SK-N-MC (cell line): ENCODE results near the gene TLR9.

Experiments used
- DNase-seq: peaks from one replicate; pipeline ENCODE4 v3.0.0-alpha.2; 2011; ENCODE audit warnings: low read depth, low spot score
- H3K27ac ChIP-seq: fragments of 200-600 bp; sonication (generic); 2 replicates; pipeline ENCODE4 v1.5.1; 2016; ENCODE audit warnings: mixed run types
- H3K36me3 ChIP-seq: fragments of 200-600 bp; sonication (generic); 2 replicates; pipeline ENCODE4 v1.6.1; 2017; ENCODE audit warnings: antibody characterized with exemption, low read length, mixed read lengths; ENCODE audit not compliant: insufficient read depth
- H3K4me3 ChIP-seq: fragments of 200-600 bp; sonication (generic); 2 replicates; pipeline ENCODE4 v1.5.1; 2016
- H3K9ac ChIP-seq: fragments of 200-600 bp; sonication (generic); 2 replicates; pipeline ENCODE4 v1.8.0; 2017; ENCODE audit warnings: mixed run types, mixed read lengths; ENCODE audit not compliant: insufficient read length
- H3K9me3 ChIP-seq: fragments of 200-600 bp; sonication (generic); 2 replicates; pipeline ENCODE4 v1.6.1; 2017; ENCODE audit warnings: low read depth, mild to moderate bottlenecking, antibody characterized with exemption, low read length, moderate library complexity, mixed read lengths
- EZH2 ChIP-seq: fragments of 200-600 bp; sonication (generic); IDR thresholded peaks from one replicate; pipeline ENCODE4 v1.6.1; 2017; ENCODE audit warnings: antibody characterized with exemption
- FOXP2 ChIP-seq: optimal IDR thresholded peaks from 2 replicates; pipeline ENCODE3; 2011; ENCODE audit warnings: mild to moderate bottlenecking, moderate library complexity; ENCODE audit not compliant: insufficient read depth; ENCODE audit errors: extremely low read length, control extremely low read depth
- POLR2AphosphoS5 ChIP-seq: IDR thresholded peaks from 2 replicates; pipeline ENCODE4 v1.6.1; 2012; ENCODE audit warnings: mild to moderate bottlenecking, low read depth, low read length, borderline replicate concordance

The TLR9 gene

GRCh38 chr3:52218026-52218425 lies 7.4 kb downstream of the TLR9 start:
- no peak overlapping the region for H3K27ac ChIP-seq
- H3K4me3 ChIP-seq = no peak overlapping the region
- no peak for TF ChIP-seq EZH2
- TF ChIP-seq FOXP2 = no peak
- no peak for TF ChIP-seq POLR2AphosphoS5
- no peak overlapping the region for H3K9ac ChIP-seq
- H3K9me3 ChIP-seq = no peaks in the 10 kb centered on the region
- peaks cover 6% of the 10 kb centered on the region; the same call in 1 of the 2 replicates for H3K36me3 ChIP-seq
- DNase-seq = no peak

DNA sequence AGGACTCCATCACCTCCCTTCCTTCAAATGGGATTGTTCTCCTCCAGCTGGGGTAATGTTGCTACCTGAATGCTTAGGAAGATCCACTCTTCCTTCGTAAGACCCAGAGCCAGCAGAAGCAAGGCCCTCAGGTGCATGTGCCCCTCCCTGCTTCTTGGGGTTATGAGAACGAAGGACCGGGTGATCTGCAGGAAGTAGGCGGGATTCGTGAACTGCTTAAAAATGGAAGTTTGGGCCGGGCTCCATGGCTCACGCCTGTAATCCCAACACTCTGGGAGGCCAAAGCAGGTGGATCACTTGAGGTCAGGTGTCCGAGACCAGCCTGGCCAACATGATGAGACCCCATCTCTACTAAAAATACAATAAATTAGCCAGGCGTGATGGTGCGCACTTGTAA lies 8.0 kb downstream of the TLR9 start:
- DNase-seq = no peak
- no peak for TF ChIP-seq EZH2
- no peak for TF ChIP-seq POLR2AphosphoS5
- no peak for TF ChIP-seq FOXP2
- Histone ChIP-seq H3K36me3 (peaks cover 6% of the 10 kb centered on the region; the same call in 1 of the 2 replicates), H3K9ac (no peak overlapping the region), H3K9me3 (no peaks in the 10 kb centered on the region), H3K4me3 (no peak overlapping the region), H3K27ac (no peak overlapping the region)

- TF ChIP-seq POLR2AphosphoS5 = no peak; the same call in 1 of the 2 replicates
- Histone ChIP-seq H3K4me3 (no peak overlapping the region), H3K9me3 (no peaks in the 10 kb centered on the region), H3K36me3 (peaks cover 11% of the 10 kb centered on the region; the same call in 1 of the 2 replicates), H3K9ac (no peak overlapping the region), H3K27ac (no peak overlapping the region)
- no peak for DNase-seq
These were observed 8.6 kb downstream of the TLR9 start for GRCh38 chr3:52216585-52217408.

DNA sequence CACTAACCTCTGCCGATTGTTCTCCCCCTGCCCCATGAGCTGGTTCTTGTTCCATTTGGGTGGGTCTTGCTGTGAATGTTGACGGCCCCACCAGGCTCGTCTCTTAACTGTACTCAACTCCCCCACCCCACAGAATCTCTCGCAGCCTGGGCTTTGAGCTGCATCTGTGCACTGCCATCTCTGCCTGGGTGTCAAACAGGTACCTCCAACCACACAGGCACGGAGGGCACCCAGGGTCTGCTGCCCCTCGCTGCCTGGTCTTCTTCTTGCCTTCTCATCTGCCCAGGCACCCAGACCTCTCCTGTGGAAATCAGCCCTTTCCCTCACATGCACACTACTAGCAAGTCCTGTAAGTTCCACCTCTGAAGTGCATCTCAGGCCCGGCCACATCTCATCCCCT lies 10.1 kb downstream of the TLR9 start:
- TF ChIP-seq EZH2 (no peak), POLR2AphosphoS5 (no peak), FOXP2 (no peak)
- no peak for DNase-seq
- H3K36me3 ChIP-seq = peaks cover 19% of the 10 kb centered on the region; the same call in 1 of the 2 replicates

DNA sequence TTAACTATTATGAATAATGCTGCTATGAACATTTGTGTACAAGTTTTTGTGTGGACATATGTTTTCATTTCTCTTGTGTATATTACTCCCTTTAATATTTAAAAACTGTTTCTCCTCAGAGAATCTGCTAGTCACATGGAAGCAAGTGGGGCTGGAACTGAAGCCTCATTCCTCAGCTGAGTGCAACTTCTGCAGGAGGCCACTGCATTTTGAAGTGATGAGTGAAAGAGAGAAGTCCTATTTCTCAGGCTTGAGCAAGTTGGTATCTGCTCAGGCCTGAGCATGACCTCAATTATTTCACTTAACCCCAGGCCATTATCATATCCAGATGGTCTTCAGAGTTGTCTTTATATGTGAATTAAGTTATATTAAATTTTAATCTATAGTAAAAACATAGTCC lies 11.5 kb downstream of the TLR9 start:
- no peaks in the 10 kb centered on the region for H3K9me3 ChIP-seq
- peaks cover 25% of the 10 kb centered on the region; the same call in 1 of the 2 replicates for H3K36me3 ChIP-seq
- H3K27ac ChIP-seq = no peak overlapping the region
- H3K9ac ChIP-seq = no peak overlapping the region
- TF ChIP-seq POLR2AphosphoS5 = no peak
- no peak for TF ChIP-seq FOXP2
- TF ChIP-seq EZH2 = no peak
- H3K4me3 ChIP-seq = no peak overlapping the region
- DNase-seq = no peak

More for the DNA sequence above, 10.1 kb downstream of the TLR9 start:
- no peaks in the 10 kb centered on the region for H3K9me3 ChIP-seq
- H3K9ac ChIP-seq = no peak overlapping the region
- no peak overlapping the region for H3K27ac ChIP-seq
- H3K4me3 ChIP-seq = no peak overlapping the region

DNA sequence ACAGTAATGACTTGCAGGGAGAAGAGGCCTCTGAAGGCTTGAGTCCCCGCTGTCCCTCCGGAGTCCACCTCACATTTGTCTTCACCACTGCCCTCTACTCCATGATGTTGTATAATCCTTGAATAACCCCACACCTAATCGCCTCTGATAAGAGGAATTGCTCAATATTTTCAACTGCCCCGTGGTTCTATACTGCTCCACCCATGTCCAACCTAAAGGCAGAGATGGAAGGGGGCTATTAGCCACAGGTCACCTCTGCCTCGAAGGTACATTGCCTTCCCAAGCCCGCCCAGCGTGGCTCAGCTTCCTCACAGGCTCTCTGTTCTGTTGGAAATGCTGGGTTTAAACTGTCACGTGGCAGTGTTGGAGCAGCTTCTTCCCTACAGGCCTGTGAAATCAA lies 12.4 kb downstream of the TLR9 start:
- H3K4me3 ChIP-seq = no peak overlapping the region
- no peak for DNase-seq
- no peaks in the 10 kb centered on the region for H3K9me3 ChIP-seq
- no peak overlapping the region for H3K27ac ChIP-seq
- TF ChIP-seq FOXP2 = no peak
- TF ChIP-seq POLR2AphosphoS5 = no peak
- TF ChIP-seq EZH2 = no peak
- H3K9ac ChIP-seq = no peak overlapping the region
- H3K36me3 ChIP-seq = peaks cover 34% of the 10 kb centered on the region; the same call in 1 of the 2 replicates

- H3K9me3 ChIP-seq = no peaks in the 10 kb centered on the region
- peaks cover 43% of the 10 kb centered on the region; the same call in 1 of the 2 replicates for H3K36me3 ChIP-seq
- H3K27ac ChIP-seq = no peak overlapping the region
- TF ChIP-seq EZH2 (no peak), FOXP2 (no peak), POLR2AphosphoS5 (no peak)
- no peak overlapping the region for H3K9ac ChIP-seq
- no peak for DNase-seq
- no peak overlapping the region for H3K4me3 ChIP-seq
These were observed 14.1 kb downstream of the TLR9 start for GRCh38 chr3:52211268-52211891.

GRCh38 chr3:52210550-52211046 lies 14.8 kb downstream of the TLR9 start:
- H3K36me3 ChIP-seq = peaks cover 51% of the 10 kb centered on the region; the same call in 1 of the 2 replicates
- H3K9me3 ChIP-seq = no peaks in the 10 kb centered on the region
- H3K27ac ChIP-seq = no peak overlapping the region
- TF ChIP-seq FOXP2 (no peak), POLR2AphosphoS5 (no peak), EZH2 (no peak)
- H3K4me3 ChIP-seq = no peak overlapping the region
- H3K9ac ChIP-seq = no peak overlapping the region
- DNase-seq = no peak

GRCh38 chr3:52210037-52210436 lies 15.4 kb downstream of the TLR9 start:
- TF ChIP-seq FOXP2 = no peak
- no peak for DNase-seq
- Histone ChIP-seq H3K36me3 (peaks cover 57% of the 10 kb centered on the region; the same call in 1 of the 2 replicates), H3K4me3 (no peak overlapping the region), H3K9me3 (no peaks in the 10 kb centered on the region), H3K27ac (no peak overlapping the region), H3K9ac (no peak overlapping the region)
